SK-N-SH (cell line): ENCODE results near the gene CYP4F11. TPM values are rescaled to one million over a fixed set of nuclear protein-coding genes. Genes with fewer than 3 reads are reported as not detected.

Experiments used
- CTCF ChIA-PET: fragments of 300-600, 350-600 bp; formaldehyde crosslinking; extraction: SDS; loops from one replicate; lab custom pipeline; 2021; lab: Yijun Ruan, JAX
- POLR2A ChIA-PET: fragments of 350-600 bp; sonication (Branson Sonifier 250); formaldehyde crosslinking; extraction: SDS; loops from one replicate; lab custom pipeline; 2020; ENCODE audit warnings: antibody characterized with exemption, inconsistent platforms; lab: Yijun Ruan, JAX
- DNase-seq: peaks from one replicate; pipeline ENCODE4 v3.0.0; 2012
- H2AFZ ChIP-seq: fragments of 200-600 bp; sonication (generic); 2 replicates; pipeline ENCODE4 v1.8.1; 2016; ENCODE audit warnings: antibody characterized with exemption, mild to moderate bottlenecking, low read depth
- H3F3A ChIP-seq: fragments of 200-600 bp; sonication (generic); replicated peaks from 2 replicates; pipeline ENCODE3; 2016; ENCODE audit warnings: antibody characterized with exemption, mild to moderate bottlenecking; ENCODE audit not compliant: insufficient read depth
- H3K27ac ChIP-seq, 2 experiments: fragments of 200-500 bp in 1 of 2; fragments of 200-600 bp in 1 of 2; sonication (Bioruptor generic) in 1 of 2; sonication (generic), shearing (Covaris generic) in 1 of 2; 2 replicates each; pipeline versions ENCODE4 v1.5.1 to v1.6.1; 2014 to 2016; ENCODE audit warnings: low read depth in 2 of 2, inconsistent platforms in 1 of 2, low read length in 1 of 2, mild to moderate bottlenecking in 1 of 2, mixed read lengths in 1 of 2
- H3K27me3 ChIP-seq: fragments of 200-600 bp; sonication (generic), shearing (Covaris generic); 2 replicates; pipeline ENCODE4 v1.6.1; 2016; ENCODE audit warnings: mixed run types; ENCODE audit not compliant: insufficient read depth
- H3K36me3 ChIP-seq, 2 experiments: fragments of 200-500 bp in 1 of 2; fragments of 200-600 bp in 1 of 2; sonication (Bioruptor generic) in 1 of 2; sonication (generic) in 1 of 2; replicated peaks in 1 of 2; 2 replicates each; pipeline versions ENCODE3 to v1.5.1; 2014 to 2016; ENCODE audit warnings: low read length in 1 of 2, mild to moderate bottlenecking in 1 of 2; ENCODE audit not compliant: insufficient read depth in 2 of 2, control insufficient read depth in 1 of 2
- H3K4me1 ChIP-seq, 2 experiments: fragments of 200-500 bp in 1 of 2; fragments of 200-600 bp in 1 of 2; sonication (Bioruptor generic) in 1 of 2; sonication (generic), shearing (Covaris generic) in 1 of 2; 2 replicates each; pipeline versions ENCODE4 v1.5.1 to v1.6.1; 2014 to 2016; ENCODE audit warnings: low read depth in 1 of 2, low read length in 1 of 2, mixed run types in 1 of 2; ENCODE audit not compliant: insufficient read depth in 2 of 2, control insufficient read depth in 1 of 2
- H3K4me2 ChIP-seq: fragments of 200-600 bp; sonication (generic), shearing (Covaris generic); 2 replicates; pipeline ENCODE4 v1.6.1; 2017; ENCODE audit warnings: mixed run types
- H3K4me3 ChIP-seq, 2 experiments: fragments of 200-500 bp in 1 of 2; fragments of 200-600 bp in 1 of 2; sonication (Bioruptor generic) in 1 of 2; sonication (generic), shearing (Covaris generic) in 1 of 2; 2 replicates each; pipeline versions ENCODE4 v1.5.1 to v1.8.1; 2014 to 2016; ENCODE audit warnings: low read depth in 2 of 2, inconsistent platforms in 1 of 2, low read length in 1 of 2, mild to moderate bottlenecking in 1 of 2, mixed read lengths in 1 of 2, moderate library complexity in 1 of 2
- H3K79me2 ChIP-seq: fragments of 200-600 bp; sonication (generic); 2 replicates; pipeline ENCODE4 v1.8.1; 2017; ENCODE audit warnings: mild to moderate bottlenecking; ENCODE audit not compliant: insufficient read depth
- H3K9ac ChIP-seq: fragments of 200-600 bp; sonication (generic); 2 replicates; pipeline ENCODE4 v1.6.1; 2017; ENCODE audit warnings: mixed run types
- H3K9me2 ChIP-seq: fragments of 200-600 bp; sonication (generic); 2 replicates; pipeline ENCODE4 v1.6.1; 2017; ENCODE audit warnings: mixed run types
- H3K9me3 ChIP-seq: fragments of 200-600 bp; sonication (generic); 2 replicates; pipeline ENCODE4 v1.6.1; 2017; ENCODE audit warnings: mixed run types, mild to moderate bottlenecking, moderate library complexity
- H4K20me1 ChIP-seq: fragments of 200-600 bp; sonication (generic); 2 replicates; pipeline ENCODE4 v1.6.1; 2017; ENCODE audit warnings: mild to moderate bottlenecking, mixed run types; ENCODE audit not compliant: insufficient read depth
- CHD2 ChIP-seq: fragments of 150-350 bp; IDR thresholded peaks from 2 replicates; pipeline ENCODE4 v1.6.1; 2018; ENCODE audit warnings: low read length; ENCODE audit not compliant: partially characterized antibody
- CTCF ChIP-seq: fragments of 200-600 bp; sonication (generic); IDR thresholded peaks from 2 replicates; pipeline ENCODE4 v1.6.1; 2017; ENCODE audit warnings: antibody characterized with exemption, mild to moderate bottlenecking, moderate library complexity
- EZH2phosphoT487 ChIP-seq: fragments of 200-600 bp; sonication (generic); IDR thresholded peaks from 2 replicates; pipeline ENCODE4 v1.6.1; 2017; ENCODE audit warnings: low read depth, mixed run types, mild to moderate bottlenecking, antibody characterized with exemption, moderate library complexity, borderline replicate concordance
- REST ChIP-seq: IDR thresholded peaks from 2 replicates; pipeline ENCODE4 v1.6.1; 2012; ENCODE audit warnings: mild to moderate bottlenecking, low read depth, low read length, moderate library complexity
- WGBS: methylation state at CpG from one replicate; pipeline ENCODE4 v1.1.6; 2017; ENCODE audit warnings: low lambda C conversion rate; 5-methylcytosine and 5-hydroxymethylcytosine counted together
- polyA plus RNA-seq, 3 experiments: library from polyadenylated mRNA; depleted of rRNA; stranded (reverse); fragments of >200 nt; gene quantifications; 2 replicates each; pipeline ENCODE4 v1.2.3, GENCODE V29; 2012

CYP4F11 gene
- polyA plus RNA-seq, 1 of the 3 experiments (the other 2 are of a cell fraction), result 0.23 TPM

- Histone ChIP-seq H4K20me1 (no peaks in the 10 kb centered on the region), H3K9ac (no peak overlapping the region), H3F3A (no peaks in the 10 kb centered on the region), H3K79me2 (no peaks in the 10 kb centered on the region), H3K4me3 (no peak overlapping the region), H3K9me3 (no peaks in the 10 kb centered on the region), H3K27ac (no peak overlapping the region)
- DNase-seq, result no peak
- ChIA-PET CTCF (interaction anchor here (1.2 kb wide), 1 partner anchor 77 kb away, joined by 6 read pairs; no protein-coding TSS in a partner anchor), POLR2A (no interaction called here)
- WGBS, result 0% methylated on average over 2 of the region's 2 CpGs
- TF ChIP-seq CHD2, result no peak
- no peak for TF ChIP-seq EZH2phosphoT487
- TF ChIP-seq, all 33 proteins: peak for 0
- Histone ChIP-seq H3K9me2 (no peaks in the 10 kb centered on the region), H3K4me2 (no peak overlapping the region), H3K4me1 (no peaks in the 10 kb centered on the region), H3K36me3 (no peaks in the 10 kb centered on the region), H3K27me3 (peaks cover 8% of the 10 kb centered on the region; the same call in 1 of the 2 replicates), H2AFZ (no peak overlapping the region)
These were observed 29.9 kb upstream of the CYP4F11 start for GRCh38 chr19:15964231-15964630.

GRCh38 chr19:15962319-15962718 lies 28.0 kb upstream of the CYP4F11 start:
- WGBS, result 4% methylated on average over 5 of the region's 6 CpGs
- Histone ChIP-seq H3K9me3 (no peaks in the 10 kb centered on the region), H3K4me1 (no peaks in the 10 kb centered on the region), H3K4me3 (no peak overlapping the region)
- TF ChIP-seq REST, result peak; percentile 90
- no peak for TF ChIP-seq CTCF
- TF ChIP-seq, all 33 proteins: peak for 1
- POLR2A ChIA-PET, result no interaction called here
- Histone ChIP-seq H3K27me3 (no peaks in the 10 kb centered on the region; the same call in 1 of the 2 replicates), H3K9ac (no peak overlapping the region), H2AFZ (no peak overlapping the region), H3K79me2 (no peaks in the 10 kb centered on the region), H3K36me3 (no peaks in the 10 kb centered on the region), H3K9me2 (no peaks in the 10 kb centered on the region), H3F3A (no peaks in the 10 kb centered on the region), H4K20me1 (no peaks in the 10 kb centered on the region), H3K27ac (no peak overlapping the region), H3K4me2 (no peak overlapping the region)
- DNase-seq, result no peak
- CTCF ChIA-PET, result no interaction called here
